Measurements from ENCODE around the gene KCNIP1.

DNA sequence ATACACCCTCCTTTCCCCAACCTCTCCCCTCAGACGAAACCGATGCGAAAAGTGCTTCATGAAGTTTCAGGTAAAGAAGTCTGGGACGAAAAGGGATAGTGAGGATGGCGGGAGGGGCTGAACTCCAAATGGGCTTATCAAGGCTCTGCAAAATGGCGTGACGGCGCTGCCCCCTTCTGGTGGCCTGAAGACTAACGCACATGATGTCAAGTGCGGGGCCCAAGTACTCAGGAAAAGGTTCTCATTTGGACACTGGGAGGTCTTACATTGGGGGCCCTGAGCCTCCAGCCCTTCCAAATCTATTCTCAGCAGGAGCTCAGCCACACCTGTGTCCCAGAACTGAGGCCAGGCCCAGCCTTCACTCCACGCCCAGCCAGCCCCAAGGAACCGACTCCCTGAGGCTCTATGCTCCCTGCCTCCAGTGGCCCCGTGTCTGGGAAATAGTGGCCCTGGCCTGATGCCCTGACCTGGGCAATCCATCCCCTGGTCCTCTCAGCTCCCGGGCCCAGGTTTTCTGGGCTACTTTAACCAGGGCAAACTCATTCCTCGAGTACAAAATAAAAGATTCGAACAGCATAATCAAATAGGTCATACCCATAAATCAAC, 119.9 kb downstream of the KCNIP1 start:
- TF ChIP-seq NRF1 (IDR thresholded peaks at IDR 0.05; ENCODE audit: low read depth, low read length) (no peak), TCF12 (IDR thresholded peaks at IDR 0.05) (no peak), EZH2phosphoT487 (IDR thresholded peaks at IDR 0.05; ENCODE audit: borderline replicate concordance, low read depth) (no peak), YY1 (IDR thresholded peaks at IDR 0.05; ENCODE audit: low read depth) (no peak), SMC3 (IDR thresholded peaks at IDR 0.05; ENCODE audit: low read depth, low read length) (peak; percentile 93)
- TF ChIP-seq, protein P1, sequence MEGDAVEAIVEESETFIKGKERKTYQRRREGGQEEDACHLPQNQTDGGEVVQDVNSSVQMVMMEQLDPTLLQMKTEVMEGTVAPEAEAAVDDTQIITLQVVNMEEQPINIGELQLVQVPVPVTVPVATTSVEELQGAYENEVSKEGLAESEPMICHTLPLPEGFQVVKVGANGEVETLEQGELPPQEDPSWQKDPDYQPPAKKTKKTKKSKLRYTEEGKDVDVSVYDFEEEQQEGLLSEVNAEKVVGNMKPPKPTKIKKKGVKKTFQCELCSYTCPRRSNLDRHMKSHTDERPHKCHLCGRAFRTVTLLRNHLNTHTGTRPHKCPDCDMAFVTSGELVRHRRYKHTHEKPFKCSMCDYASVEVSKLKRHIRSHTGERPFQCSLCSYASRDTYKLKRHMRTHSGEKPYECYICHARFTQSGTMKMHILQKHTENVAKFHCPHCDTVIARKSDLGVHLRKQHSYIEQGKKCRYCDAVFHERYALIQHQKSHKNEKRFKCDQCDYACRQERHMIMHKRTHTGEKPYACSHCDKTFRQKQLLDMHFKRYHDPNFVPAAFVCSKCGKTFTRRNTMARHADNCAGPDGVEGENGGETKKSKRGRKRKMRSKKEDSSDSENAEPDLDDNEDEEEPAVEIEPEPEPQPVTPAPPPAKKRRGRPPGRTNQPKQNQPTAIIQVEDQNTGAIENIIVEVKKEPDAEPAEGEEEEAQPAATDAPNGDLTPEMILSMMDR (IDR thresholded peaks at IDR 0.05) = peak; percentile 81
- TF ChIP-seq, protein P2, sequence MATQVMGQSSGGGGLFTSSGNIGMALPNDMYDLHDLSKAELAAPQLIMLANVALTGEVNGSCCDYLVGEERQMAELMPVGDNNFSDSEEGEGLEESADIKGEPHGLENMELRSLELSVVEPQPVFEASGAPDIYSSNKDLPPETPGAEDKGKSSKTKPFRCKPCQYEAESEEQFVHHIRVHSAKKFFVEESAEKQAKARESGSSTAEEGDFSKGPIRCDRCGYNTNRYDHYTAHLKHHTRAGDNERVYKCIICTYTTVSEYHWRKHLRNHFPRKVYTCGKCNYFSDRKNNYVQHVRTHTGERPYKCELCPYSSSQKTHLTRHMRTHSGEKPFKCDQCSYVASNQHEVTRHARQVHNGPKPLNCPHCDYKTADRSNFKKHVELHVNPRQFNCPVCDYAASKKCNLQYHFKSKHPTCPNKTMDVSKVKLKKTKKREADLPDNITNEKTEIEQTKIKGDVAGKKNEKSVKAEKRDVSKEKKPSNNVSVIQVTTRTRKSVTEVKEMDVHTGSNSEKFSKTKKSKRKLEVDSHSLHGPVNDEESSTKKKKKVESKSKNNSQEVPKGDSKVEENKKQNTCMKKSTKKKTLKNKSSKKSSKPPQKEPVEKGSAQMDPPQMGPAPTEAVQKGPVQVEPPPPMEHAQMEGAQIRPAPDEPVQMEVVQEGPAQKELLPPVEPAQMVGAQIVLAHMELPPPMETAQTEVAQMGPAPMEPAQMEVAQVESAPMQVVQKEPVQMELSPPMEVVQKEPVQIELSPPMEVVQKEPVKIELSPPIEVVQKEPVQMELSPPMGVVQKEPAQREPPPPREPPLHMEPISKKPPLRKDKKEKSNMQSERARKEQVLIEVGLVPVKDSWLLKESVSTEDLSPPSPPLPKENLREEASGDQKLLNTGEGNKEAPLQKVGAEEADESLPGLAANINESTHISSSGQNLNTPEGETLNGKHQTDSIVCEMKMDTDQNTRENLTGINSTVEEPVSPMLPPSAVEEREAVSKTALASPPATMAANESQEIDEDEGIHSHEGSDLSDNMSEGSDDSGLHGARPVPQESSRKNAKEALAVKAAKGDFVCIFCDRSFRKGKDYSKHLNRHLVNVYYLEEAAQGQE (IDR thresholded peaks at IDR 0.05; ENCODE audit: low read depth, low read length) = no peak

Measured in SK-N-SH (cell line).